IPS DF 4.7 (cell line): ENCODE measurements around the gene ANKEF1.
"Not testable (repeated sequence)": the region's sequence is repeated elsewhere in the genome, so short reads cannot be mapped to it uniquely, and the experiment has no call there.

Experiments
- DNase-seq: peaks from one replicate; pipeline ENCODE4 v3.0.0-alpha.2; 2013; ENCODE audit warnings: low spot score; ENCODE audit errors: extremely low read depth

Gene ANKEF1

GRCh38 chr20:10032269-10032668 is 2.5 kb upstream of the ANKEF1 start:
- not testable (repeated sequence) for DNase-seq

- no peak for DNase-seq
These were observed 709 bp upstream of the ANKEF1 start for GRCh38 chr20:10033905-10034650.

- not testable (repeated sequence) for DNase-seq
These were observed 1.5 kb downstream of the ANKEF1 start for GRCh38 chr20:10036321-10036720.

GRCh38 chr20:10040070-10040975 is 5.5 kb downstream of the ANKEF1 start:
- no peak for DNase-seq

GRCh38 chr20:10042086-10042485 is 7.3 kb downstream of the ANKEF1 start:
- no peak for DNase-seq

- DNase-seq: no peak
These were observed 12.6 kb downstream of the ANKEF1 start for GRCh38 chr20:10047427-10047826.

- no peak for DNase-seq
These were observed 16.4 kb downstream of the ANKEF1 start for GRCh38 chr20:10051185-10051584.

GRCh38 chr20:10059006-10059405 is 24.2 kb downstream of the ANKEF1 start:
- DNase-seq: no peak

GRCh38 chr20:10060226-10060625 is 25.4 kb downstream of the ANKEF1 start:
- DNase-seq: no peak

GRCh38 chr20:10061641-10062040 is 26.9 kb downstream of the ANKEF1 start:
- no peak for DNase-seq

GRCh38 chr20:10063482-10063881 is 28.7 kb downstream of the ANKEF1 start:
- no peak for DNase-seq

- DNase-seq: no peak
These were observed 29.8 kb downstream of the ANKEF1 start for GRCh38 chr20:10064611-10065010.

- no peak for DNase-seq
These were observed 30.5 kb downstream of the ANKEF1 start for GRCh38 chr20:10065154-10065833.

- no peak for DNase-seq
These were observed 32.5 kb downstream of the ANKEF1 start for GRCh38 chr20:10067321-10067720.

GRCh38 chr20:10074513-10074912 is 39.7 kb downstream of the ANKEF1 start:
- DNase-seq: no peak

- no peak for DNase-seq
These were observed 40.8 kb downstream of the ANKEF1 start for GRCh38 chr20:10075606-10076005.

GRCh38 chr20:10076126-10077080 is 41.6 kb downstream of the ANKEF1 start:
- no peak for DNase-seq

GRCh38 chr20:10077081-10077471 is 42.3 kb downstream of the ANKEF1 start:
- peak; percentile 25 for DNase-seq

- DNase-seq: no peak
These were observed 43.1 kb downstream of the ANKEF1 start for GRCh38 chr20:10077886-10078285.

- no peak for DNase-seq
These were observed 43.6 kb downstream of the ANKEF1 start for GRCh38 chr20:10078403-10078802.

GRCh38 chr20:10079964-10080363 is 45.2 kb downstream of the ANKEF1 start:
- DNase-seq: no peak
